K562 (cell line): ENCODE measurements around the gene RAB40B. TPM values are rescaled to one million over a fixed set of nuclear protein-coding genes. Genes with fewer than 3 reads are reported as not detected.

Experiments used
- BRD4 ChIP-seq: fragments of 200-600 bp; sonication (generic); IDR thresholded peaks from 2 replicates; pipeline ENCODE4 v1.6.1; 2017; ENCODE audit warnings: inconsistent platforms
- CREM ChIP-seq: IDR thresholded peaks from 2 replicates; pipeline ENCODE4 v1.6.1; 2014; ENCODE audit warnings: antibody characterized with exemption, low read depth
- GABPB2 ChIP-seq: fragments of 250-450 bp; sonication (Bioruptor Pico); conservative IDR thresholded peaks from 2 replicates; pipeline ENCODE4 v1.5.1; 2021; ENCODE audit warnings: mild to moderate bottlenecking
- GMEB1 ChIP-seq: fragments of 250-450 bp; sonication (Bioruptor Pico); IDR thresholded peaks from 2 replicates; pipeline ENCODE4 v1.4.0; 2020; ENCODE audit warnings: mild to moderate bottlenecking
- HSF4 ChIP-seq: fragments of 250-450 bp; sonication (Bioruptor Pico); IDR thresholded peaks from 2 replicates; pipeline ENCODE4 v2.1.2; 2022; ENCODE audit warnings: mild to moderate bottlenecking, moderate library complexity, borderline replicate concordance
- MAZ ChIP-seq, 2 experiments: fragments of 450-650 bp in 1 of 2; sonication (generic) in 1 of 2; formaldehyde crosslinking; IDR thresholded peaks in 1 of 2; conservative IDR thresholded peaks in 1 of 2; 2 replicates each; pipeline versions ENCODE4 v1.4.0 to v1.5.0; 2020; ENCODE audit warnings: mild to moderate bottlenecking in 1 of 2, missing genetic modification reagents in 1 of 2
- MTF1 ChIP-seq: fragments of 250-450 bp; sonication (Bioruptor Pico); IDR thresholded peaks from 2 replicates; pipeline ENCODE4 v1.9.0; 2021; ENCODE audit warnings: moderate library complexity, mild to moderate bottlenecking, inconsistent platforms, borderline replicate concordance
- MXI1 ChIP-seq: IDR thresholded peaks from 2 replicates; pipeline ENCODE4 v1.6.1; 2011; ENCODE audit warnings: low read depth, mild to moderate bottlenecking, improper control_type of control experiment, low read length
- PATZ1 ChIP-seq: fragments of 250-450 bp; sonication (Bioruptor Pico); IDR thresholded peaks from 2 replicates; pipeline ENCODE4 v1.5.0; 2020; ENCODE audit warnings: mild to moderate bottlenecking, borderline replicate concordance
- POLR2AphosphoS5 ChIP-seq: IDR thresholded peaks from 2 replicates; pipeline ENCODE4 v1.6.1; 2011; ENCODE audit warnings: mild to moderate bottlenecking, low read depth, low read length, moderate library complexity; ENCODE audit not compliant: control insufficient read depth, insufficient read depth
- TAF7 ChIP-seq: fragments of 450-650 bp; IDR thresholded peaks from 2 replicates; pipeline ENCODE4 v1.6.1; 2016; ENCODE audit warnings: missing genetic modification characterization, missing compliant biosample characterization
- TBP ChIP-seq: optimal IDR thresholded peaks from 2 replicates; pipeline ENCODE3; 2011; ENCODE audit warnings: low read depth, low read length, improper control_type of control experiment
- TGIF2 ChIP-seq: sonication (generic); formaldehyde crosslinking; IDR thresholded peaks from 2 replicates; pipeline ENCODE4 v1.8.1; 2022; ENCODE audit warnings: mild to moderate bottlenecking, missing genetic modification reagents, moderate library complexity
- ZBTB7A ChIP-seq: IDR thresholded peaks from 2 replicates; pipeline ENCODE4 v1.6.1; 2011; ENCODE audit warnings: low read depth, mild to moderate bottlenecking, low read length, moderate library complexity, borderline replicate concordance; ENCODE audit not compliant: control insufficient read depth
- ZFX ChIP-seq: sonication (generic); formaldehyde crosslinking; IDR thresholded peaks from 2 replicates; pipeline ENCODE4 v1.8.0; 2022; ENCODE audit warnings: mild to moderate bottlenecking, missing genetic modification reagents, moderate library complexity
- ZNF134 ChIP-seq: fragments of 250-450 bp; sonication (Bioruptor Pico); conservative IDR thresholded peaks from 2 replicates; pipeline ENCODE4 v1.4.0; 2020
- ZNF282 ChIP-seq: sonication (generic); formaldehyde crosslinking; IDR thresholded peaks from 2 replicates; pipeline ENCODE4 v1.8.1; 2023; ENCODE audit warnings: missing genetic modification reagents
- ZNF445 ChIP-seq: fragments of 250-450 bp; sonication (Bioruptor Pico); IDR thresholded peaks from 2 replicates; pipeline ENCODE4 v1.4.0; 2020; ENCODE audit warnings: low read depth, mild to moderate bottlenecking, moderate library complexity
- ZNF740 ChIP-seq, 3 experiments: fragments of 200-800 bp in 1 of 3; sonication (Bioruptor generic) in 1 of 3; sonication (generic) in 1 of 3; formaldehyde crosslinking in 1 of 3; IDR thresholded peaks; 2 replicates each; pipeline versions ENCODE4 v1.6.1 to v1.8.0; 2016 to 2022; ENCODE audit warnings: mild to moderate bottlenecking in 2 of 3, missing compliant biosample characterization in 2 of 3, missing genetic modification characterization in 2 of 3, missing genetic modification reagents in 1 of 3
- polyA plus RNA-seq, 8 experiments: library from polyadenylated mRNA; depleted of rRNA in 4 of 8; stranded (reverse) in 5 of 8; unstranded in 3 of 8; fragments of >200 nt; fragmentation: Nextera tagmentation in 2 of 8; fragmentation: Illumina TruSeq in 1 of 8; extraction: Ambion mirVana in 2 of 8; extraction: Trizol in 1 of 8; gene quantifications; 2 replicates each; pipeline versions ENCODE4 v1.2.1 to v1.2.3, GENCODE V29; 2011 to 2014; ENCODE audit warnings: inconsistent platforms in 1 of 8, missing spikeins in 1 of 8
- total RNA-seq, 7 experiments: library from RNA; depleted of rRNA in 6 of 7; stranded (reverse); fragments of >200 nt in 6 of 7; fragmentation: Illumina TruSeq in 2 of 7; extraction: Trizol in 2 of 7; gene quantifications; 2 replicates each; pipeline versions ENCODE4 v1.2.1 to v1.2.3, GENCODE V29; 2011 to 2021; ENCODE audit warnings: low replicate concordance in 1 of 7
- TF ChIP-seq, protein P1 (sequence below): fragments of 250-450 bp; sonication (Bioruptor Pico); IDR thresholded peaks from 2 replicates; pipeline ENCODE4 v1.4.0; 2020
- TF ChIP-seq, protein P2 (sequence below): fragments of 450-650 bp; IDR thresholded peaks from 2 replicates; pipeline ENCODE4 v1.6.1; 2016; ENCODE audit warnings: low read depth, mild to moderate bottlenecking, moderate library complexity

The RAB40B gene
- total and polyA plus RNA-seq, 9 of the 15 experiments (the other 6 are each of a cell fraction or from before 2014, with no cell fraction given): 0.13 to 4.6 (median 1.4) TPM

GRCh38 chr17:82648165-82648668, 50.3 kb downstream of the RAB40B start, which contains the start of gene WDR45B (continued):
- TF ChIP-seq, protein P1, sequence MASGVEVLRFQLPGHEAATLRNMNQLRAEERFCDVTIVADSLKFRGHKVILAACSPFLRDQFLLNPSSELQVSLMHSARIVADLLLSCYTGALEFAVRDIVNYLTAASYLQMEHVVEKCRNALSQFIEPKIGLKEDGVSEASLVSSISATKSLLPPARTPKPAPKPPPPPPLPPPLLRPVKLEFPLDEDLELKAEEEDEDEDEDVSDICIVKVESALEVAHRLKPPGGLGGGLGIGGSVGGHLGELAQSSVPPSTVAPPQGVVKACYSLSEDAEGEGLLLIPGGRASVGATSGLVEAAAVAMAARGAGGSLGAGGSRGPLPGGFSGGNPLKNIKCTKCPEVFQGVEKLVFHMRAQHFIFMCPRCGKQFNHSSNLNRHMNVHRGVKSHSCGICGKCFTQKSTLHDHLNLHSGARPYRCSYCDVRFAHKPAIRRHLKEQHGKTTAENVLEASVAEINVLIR (CRISPR knock-in tag): 0 out of 2 replicates have a peak, but pooled peaks have one; percentile 11
- TF ChIP-seq GMEB1 (peak; percentile 100), GABPB2 (CRISPR knock-in tag) (no peak), TGIF2 (CRISPR knock-in tag) (no peak), MAZ (CRISPR knock-in tag; conservative IDR thresholded peaks at IDR 0.05 in 1 of 2, IDR thresholded peaks at IDR 0.05 in 1 of 2) (peak; percentile 90 to 91), BRD4 (peak; percentile 65; the same call in 1 of the 2 replicates), POLR2AphosphoS5 (peak; percentile 73), CREM (peak; percentile 91), ZFX (CRISPR knock-in tag) (peak; percentile 97), ZNF134 (CRISPR knock-in tag) (no peak), ZBTB7A (0 out of 2 replicates have a peak, but pooled peaks have one; percentile 9), TAF7 (no peak), TBP (peak; percentile 54), MXI1 (0 out of 2 replicates have a peak, but pooled peaks have one; percentile 27), HSF4 (CRISPR knock-in tag) (no peak), ZNF740 (CRISPR knock-in tag; IDR thresholded peaks at IDR 0.05) (0 out of 2 replicates have a peak, but pooled peaks have one; percentile 10), ZNF740 (tag; IDR thresholded peaks at IDR 0.05) (no peak), ZNF282 (CRISPR knock-in tag) (peak; percentile 36; the same call in 1 of the 2 replicates), PATZ1 (CRISPR knock-in tag) (no peak), ZNF445 (CRISPR knock-in tag) (no peak), MTF1 (CRISPR knock-in tag) (no peak)
- TF ChIP-seq, protein P2, sequence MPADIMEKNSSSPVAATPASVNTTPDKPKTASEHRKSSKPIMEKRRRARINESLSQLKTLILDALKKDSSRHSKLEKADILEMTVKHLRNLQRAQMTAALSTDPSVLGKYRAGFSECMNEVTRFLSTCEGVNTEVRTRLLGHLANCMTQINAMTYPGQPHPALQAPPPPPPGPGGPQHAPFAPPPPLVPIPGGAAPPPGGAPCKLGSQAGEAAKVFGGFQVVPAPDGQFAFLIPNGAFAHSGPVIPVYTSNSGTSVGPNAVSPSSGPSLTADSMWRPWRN: no peak
